A549 treated with RU486 at 1 μM for 4 hours (cell line): ENCODE data around the gene CFAP43. TPM values are rescaled to one million over a fixed set of nuclear protein-coding genes. Genes with fewer than 3 reads are reported as not detected.

ENCODE experiments used
- total RNA-seq: library from RNA; stranded (reverse); fragments of 200-300 nt; extraction: Qiagen RNA extraction; gene quantifications from 5 replicates; pipeline ENCODE4 v1.2.3, GENCODE V29; 2022; ENCODE audit warnings: low read depth

Gene CFAP43, protein sequence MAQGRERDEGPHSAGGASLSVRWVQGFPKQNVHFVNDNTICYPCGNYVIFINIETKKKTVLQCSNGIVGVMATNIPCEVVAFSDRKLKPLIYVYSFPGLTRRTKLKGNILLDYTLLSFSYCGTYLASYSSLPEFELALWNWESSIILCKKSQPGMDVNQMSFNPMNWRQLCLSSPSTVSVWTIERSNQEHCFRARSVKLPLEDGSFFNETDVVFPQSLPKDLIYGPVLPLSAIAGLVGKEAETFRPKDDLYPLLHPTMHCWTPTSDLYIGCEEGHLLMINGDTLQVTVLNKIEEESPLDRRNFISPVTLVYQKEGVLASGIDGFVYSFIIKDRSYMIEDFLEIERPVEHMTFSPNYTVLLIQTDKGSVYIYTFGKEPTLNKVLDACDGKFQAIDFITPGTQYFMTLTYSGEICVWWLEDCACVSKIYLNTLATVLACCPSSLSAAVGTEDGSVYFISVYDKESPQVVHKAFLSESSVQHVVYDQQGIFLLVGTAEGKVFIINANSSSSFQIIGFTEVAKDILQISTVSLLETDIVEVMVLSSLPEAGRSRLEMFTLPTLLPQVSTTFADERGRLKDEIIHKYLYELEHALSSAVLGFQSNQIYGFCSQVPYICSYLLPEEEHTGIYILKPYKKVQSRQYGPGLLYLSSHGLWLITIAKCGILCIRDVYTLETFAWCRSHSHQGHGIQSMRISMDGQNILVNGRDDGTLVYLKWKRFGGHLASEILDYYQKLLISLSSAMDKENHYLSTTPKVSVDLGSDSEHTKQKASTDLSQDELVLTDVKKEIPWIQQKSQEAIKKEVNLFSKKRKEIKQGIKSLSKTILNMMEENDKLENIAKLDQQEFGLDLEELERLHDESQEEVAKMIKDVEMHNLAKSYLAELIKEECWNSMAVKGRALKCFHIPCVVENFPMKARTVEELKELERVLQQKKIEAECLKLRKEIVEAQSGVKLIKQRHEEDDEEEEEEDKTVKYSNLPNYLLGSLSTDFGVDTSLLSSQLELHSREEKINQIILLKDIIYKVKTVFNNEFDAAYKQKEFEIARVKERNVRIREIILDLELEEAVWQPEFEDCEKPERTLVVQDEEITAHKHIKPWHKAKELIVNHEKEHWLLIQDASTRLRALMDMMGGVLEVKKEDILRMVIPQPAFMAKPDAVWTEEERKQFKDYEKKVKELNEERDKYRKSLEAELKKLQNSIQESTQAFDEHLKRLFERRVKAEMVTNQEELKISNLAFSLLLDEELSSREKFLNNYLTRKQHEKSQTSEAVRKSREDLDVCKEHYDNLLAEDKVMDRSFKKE (N-terminal part only)
- 0.07 to 0.24 TPM (median 0.12 TPM) in 5 replicates for total RNA-seq

GRCh38 chr10:104231784-104232612 is at the start of gene CFAP43:
CFAP43 (minus strand) TSS chr10:104232364; CDS start chr10:104232246, 118 bp downstream.

DNA sequence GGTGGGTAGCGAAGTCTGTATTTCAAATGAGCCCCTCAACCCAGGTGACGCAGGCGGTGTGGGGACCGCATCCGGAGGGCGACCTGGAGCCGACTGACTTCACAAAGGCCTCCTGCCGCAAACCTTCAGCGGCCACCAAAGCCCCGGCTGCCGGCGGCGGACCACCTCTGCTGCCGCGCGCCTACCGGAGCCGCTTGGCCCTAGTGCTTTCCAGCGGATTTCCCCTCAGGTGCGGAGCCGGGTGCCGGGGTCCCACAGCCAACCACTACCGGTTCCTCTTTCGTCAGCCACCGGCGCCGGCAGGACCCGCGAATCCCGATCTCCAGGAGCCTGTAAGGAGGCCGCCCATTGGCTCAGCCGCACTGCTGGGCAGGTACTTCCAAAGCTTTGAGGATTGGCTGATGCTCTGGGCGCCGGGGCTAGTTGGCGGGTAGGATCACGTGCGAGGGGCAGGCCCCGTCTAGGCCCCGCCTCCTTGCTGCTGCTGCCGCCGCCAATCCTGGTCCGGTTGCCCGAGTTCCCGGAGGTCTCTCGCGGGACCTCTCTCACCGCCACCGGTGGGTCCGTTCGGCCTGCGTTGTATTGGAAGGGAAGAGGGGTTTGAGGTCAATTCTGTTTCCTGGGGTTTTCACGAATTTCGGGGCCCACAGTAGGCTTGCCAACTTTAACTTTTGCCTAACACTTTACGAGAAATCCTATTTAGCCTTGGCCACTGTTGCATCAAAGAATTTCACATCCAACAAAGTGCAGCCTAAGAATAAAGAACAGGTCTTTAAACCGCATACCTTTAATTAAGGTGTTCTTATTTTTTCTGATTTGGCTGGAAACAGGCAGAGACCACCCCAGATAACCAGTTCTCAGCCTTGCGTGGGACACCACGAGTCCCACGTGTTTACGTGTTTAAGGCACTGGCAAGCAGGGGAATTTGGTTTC is 36.8 kb upstream of the CFAP43 start, which contains the start of gene GSTO2:
Gene GSTO2, plus strand, starts transcription at position 472 of the 933 bp plus-strand sequence. CDS start 5,732 bp downstream, outside the sequence.

GRCh38 chr10:104254493-104255310 is 22.5 kb upstream of the CFAP43 start, which contains the start of gene GSTO1:
GSTO1 (plus strand) TSS chr10:104254892; CDS start chr10:104254929, 37 bp downstream.

DNA sequence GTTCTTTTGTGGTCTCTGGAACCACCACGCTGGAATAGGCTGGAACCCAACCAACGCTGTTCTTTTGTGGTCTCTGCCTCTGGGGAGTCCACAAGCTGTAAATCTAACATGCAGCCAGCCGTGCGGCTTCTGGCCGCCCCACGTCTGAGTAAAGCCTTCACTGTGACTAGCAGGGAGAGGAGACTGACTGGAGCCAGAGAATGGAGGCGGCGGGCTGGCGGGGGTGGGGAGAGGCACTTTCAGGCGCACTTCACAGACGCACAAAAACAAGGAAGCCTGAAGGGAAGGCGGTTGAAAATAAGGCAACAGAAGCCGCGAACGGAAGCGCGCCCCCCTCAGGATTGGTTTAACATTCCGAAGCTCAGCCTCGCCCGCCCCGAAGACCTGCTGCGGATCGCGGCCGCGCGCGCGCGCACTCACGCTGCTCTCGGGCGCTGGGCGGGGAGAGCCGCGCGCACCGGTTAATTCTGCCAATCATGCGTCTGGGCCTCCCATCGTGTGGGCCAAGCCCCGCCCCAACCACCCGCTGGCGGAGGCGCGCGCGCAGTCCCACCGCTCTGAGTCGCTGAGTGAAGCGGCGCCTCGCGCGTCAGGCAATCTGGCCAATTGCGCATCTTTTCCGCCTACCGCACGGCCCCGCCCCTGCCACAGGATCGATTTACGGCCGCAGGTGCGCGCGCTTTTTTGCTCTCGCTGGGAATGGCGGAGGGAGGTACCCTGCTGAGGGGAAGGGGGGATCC is 110.5 kb downstream of the CFAP43 start, which contains the start of gene SFR1:
Gene SFR1, plus strand, starts transcription at position 687 of the 740 bp plus-strand sequence. Its CDS starts 13 bp downstream, at position 700.

DNA sequence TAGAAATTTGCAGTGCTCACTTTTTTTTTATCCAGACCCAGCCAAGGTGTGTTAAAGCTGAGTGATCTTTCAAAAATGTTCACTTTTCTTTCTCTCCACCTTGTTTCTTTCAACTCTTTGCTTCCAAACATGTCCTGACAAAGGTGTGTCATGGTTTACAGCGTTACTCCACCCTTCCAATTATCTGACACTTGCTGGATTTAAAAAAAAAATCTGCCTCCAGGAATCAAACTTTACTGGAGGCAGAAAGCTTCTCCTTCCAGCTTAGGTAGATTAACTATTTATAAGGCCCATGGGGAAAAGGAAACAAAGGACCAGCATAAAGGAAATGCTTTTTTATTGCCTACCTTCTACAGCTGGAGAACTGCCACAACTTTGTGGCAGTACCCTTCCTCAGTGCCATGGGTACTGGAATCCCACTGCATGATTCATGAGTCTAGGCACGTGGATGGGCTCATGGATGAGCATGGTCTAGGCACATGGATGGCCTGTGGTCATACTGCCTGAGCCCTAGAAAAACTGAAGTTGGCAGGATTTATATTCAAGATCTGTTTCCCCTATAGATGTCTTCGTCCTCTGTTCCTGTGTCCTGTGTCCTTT is 146.3 kb downstream of the CFAP43 start, which contains the start of gene COL17A1:
Gene COL17A1, minus strand, starts transcription at position 80 of the 600 bp plus-strand sequence. CDS start 5,207 bp downstream, outside the sequence.

Other genes starting within 250 kb of the CFAP43 start
- 2.0 to 2.8 TPM (median 2.3 TPM) in 5 replicates for gene COL17A1, start 146.5 kb downstream of the CFAP43 start, total RNA-seq
- 9.6 to 19.3 TPM (median 15.9 TPM) in 5 replicates for gene SFR1, start 110.2 kb downstream of the CFAP43 start, total RNA-seq
- gene GSTO1, start 22.5 kb upstream of the CFAP43 start, total RNA-seq = 249 to 294 TPM (median 255 TPM) in 5 replicates
- gene GSTO2, start 36.8 kb upstream of the CFAP43 start, total RNA-seq = 1.7 to 3.7 TPM (median 2.1 TPM) in 5 replicates
- gene ITPRIP, start 106.1 kb upstream of the CFAP43 start, total RNA-seq = 58.2 to 82.2 TPM (median 72.4 TPM) in 5 replicates
- 0.05 to 0.30 TPM (median 0.09 TPM) in 4 of 5 replicates, not detected in the other for gene CFAP58, start 121.5 kb upstream of the CFAP43 start, total RNA-seq